ENCODE results near the gene PDZK1IP1.

DNA sequence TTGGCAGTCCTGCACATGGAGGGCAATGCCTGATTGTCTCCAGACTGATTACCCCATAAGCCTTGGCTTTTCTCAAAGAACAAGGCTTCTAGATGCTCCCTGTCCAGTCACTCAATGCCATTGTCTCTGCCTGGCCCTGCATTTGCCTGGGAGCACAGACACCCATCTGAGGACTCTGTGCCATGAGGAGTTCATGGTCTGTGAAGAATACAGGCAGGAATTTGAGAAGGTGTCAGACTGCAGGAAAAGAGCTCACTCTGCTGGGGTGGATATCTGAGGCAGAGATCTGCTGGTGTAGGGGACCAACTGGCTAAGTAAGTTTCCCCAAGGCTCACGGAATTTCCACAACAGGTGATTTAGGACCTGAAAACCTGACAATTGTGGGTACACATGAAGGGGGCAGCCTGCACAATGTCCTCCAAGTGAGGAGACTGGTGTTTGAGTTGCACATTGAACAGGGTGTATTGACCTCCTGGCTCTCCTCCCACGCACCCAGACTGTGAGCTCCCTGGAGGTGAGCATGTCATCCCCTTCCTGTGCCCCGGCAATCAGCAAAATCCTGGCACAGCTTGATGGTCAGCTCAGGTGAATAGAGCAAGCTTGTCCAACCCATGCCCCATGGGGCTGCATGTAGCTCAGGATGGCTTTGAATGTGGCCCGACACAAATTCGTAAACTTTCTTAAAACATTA lies 51.8 kb downstream of the PDZK1IP1 start:
- TF ChIP-seq, protein P1, sequence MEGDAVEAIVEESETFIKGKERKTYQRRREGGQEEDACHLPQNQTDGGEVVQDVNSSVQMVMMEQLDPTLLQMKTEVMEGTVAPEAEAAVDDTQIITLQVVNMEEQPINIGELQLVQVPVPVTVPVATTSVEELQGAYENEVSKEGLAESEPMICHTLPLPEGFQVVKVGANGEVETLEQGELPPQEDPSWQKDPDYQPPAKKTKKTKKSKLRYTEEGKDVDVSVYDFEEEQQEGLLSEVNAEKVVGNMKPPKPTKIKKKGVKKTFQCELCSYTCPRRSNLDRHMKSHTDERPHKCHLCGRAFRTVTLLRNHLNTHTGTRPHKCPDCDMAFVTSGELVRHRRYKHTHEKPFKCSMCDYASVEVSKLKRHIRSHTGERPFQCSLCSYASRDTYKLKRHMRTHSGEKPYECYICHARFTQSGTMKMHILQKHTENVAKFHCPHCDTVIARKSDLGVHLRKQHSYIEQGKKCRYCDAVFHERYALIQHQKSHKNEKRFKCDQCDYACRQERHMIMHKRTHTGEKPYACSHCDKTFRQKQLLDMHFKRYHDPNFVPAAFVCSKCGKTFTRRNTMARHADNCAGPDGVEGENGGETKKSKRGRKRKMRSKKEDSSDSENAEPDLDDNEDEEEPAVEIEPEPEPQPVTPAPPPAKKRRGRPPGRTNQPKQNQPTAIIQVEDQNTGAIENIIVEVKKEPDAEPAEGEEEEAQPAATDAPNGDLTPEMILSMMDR (IDR thresholded peaks at IDR 0.05) = no peak
- TF ChIP-seq EZH2 (IDR thresholded peaks at IDR 0.05; ENCODE audit: borderline replicate concordance, insufficient read depth, low read depth, low read length, poor library complexity, severe bottlenecking) = no peak
